H9 (cell line): Measurements from ENCODE around the gene MLC1. TPM values are rescaled to one million over a fixed set of nuclear protein-coding genes. Genes with fewer than 3 reads are reported as not detected.

Experiments
- DNase-seq: peaks from one replicate; pipeline ENCODE4 v3.0.0-alpha.2; 2017
- H2AFZ ChIP-seq: one replicate; pipeline ENCODE4 v1.6.1; 2013; ENCODE audit warnings: mild to moderate bottlenecking, low read length, control low read depth, moderate library complexity
- H2AK5ac ChIP-seq: 2 replicates; pipeline ENCODE4 v1.6.1; 2013; ENCODE audit warnings: low read length, control low read depth, mixed read lengths; ENCODE audit not compliant: insufficient read length
- H2BK120ac ChIP-seq: one replicate; pipeline ENCODE4 v1.6.1; 2013; ENCODE audit warnings: low read depth, mild to moderate bottlenecking, low read length, control low read depth, inconsistent platforms; ENCODE audit not compliant: poor library complexity, severe bottlenecking
- H2BK12ac ChIP-seq: 2 replicates; pipeline ENCODE4 v1.6.1; 2013; ENCODE audit warnings: low read length, control low read depth, mixed read lengths, low read depth; ENCODE audit not compliant: insufficient read length
- H2BK15ac ChIP-seq: 2 replicates; pipeline ENCODE4 v1.6.1; 2013; ENCODE audit warnings: low read depth, low read length, control low read depth
- H2BK20ac ChIP-seq: one replicate; pipeline ENCODE4 v1.6.1; 2013; ENCODE audit warnings: low read depth, mild to moderate bottlenecking, low read length, control low read depth, inconsistent platforms; ENCODE audit not compliant: poor library complexity, severe bottlenecking
- H2BK5ac ChIP-seq: 2 replicates; pipeline ENCODE4 v1.6.1; 2013; ENCODE audit warnings: low read length, control low read depth, mixed read lengths; ENCODE audit not compliant: insufficient read length
- H3K14ac ChIP-seq: 2 replicates; pipeline ENCODE4 v1.6.1; 2013; ENCODE audit warnings: low read length, control low read depth; ENCODE audit not compliant: insufficient read depth
- H3K18ac ChIP-seq: 2 replicates; pipeline ENCODE4 v1.6.1; 2013; ENCODE audit warnings: low read depth, mild to moderate bottlenecking, mixed read lengths, low read length, control low read depth; ENCODE audit not compliant: insufficient read length
- H3K23ac ChIP-seq: 2 replicates; pipeline ENCODE4 v1.6.1; 2013; ENCODE audit warnings: low read length, control low read depth, mixed read lengths, low read depth; ENCODE audit not compliant: insufficient read length
- H3K23me2 ChIP-seq: 2 replicates; pipeline ENCODE4 v1.6.1; 2013; ENCODE audit warnings: low read depth, mild to moderate bottlenecking, mixed read lengths, low read length, control low read depth; ENCODE audit not compliant: insufficient read length, poor library complexity, severe bottlenecking
- H3K27ac ChIP-seq: 2 replicates; pipeline ENCODE4 v1.5.1; 2013; ENCODE audit warnings: low read length, control low read depth, mixed read lengths, low read depth; ENCODE audit not compliant: insufficient read length
- H3K27me3 ChIP-seq: 2 replicates; pipeline ENCODE4 v1.6.1; 2013; ENCODE audit warnings: low read length, control low read depth, inconsistent platforms; ENCODE audit not compliant: insufficient read depth
- H3K4ac ChIP-seq: 2 replicates; pipeline ENCODE4 v1.6.1; 2013; ENCODE audit warnings: low read depth, mild to moderate bottlenecking, control low read depth, inconsistent platforms, low read length, moderate library complexity
- H3K4me1 ChIP-seq: 2 replicates; pipeline ENCODE4 v1.6.1; 2013; ENCODE audit warnings: low read length, control low read depth, inconsistent platforms; ENCODE audit not compliant: insufficient read depth
- H3K4me2 ChIP-seq: 2 replicates; pipeline ENCODE4 v1.6.1; 2013; ENCODE audit warnings: low read length, control low read depth, mixed read lengths; ENCODE audit not compliant: insufficient read length, insufficient read depth
- H3K56ac ChIP-seq: 2 replicates; pipeline ENCODE4 v1.6.1; 2013; ENCODE audit warnings: low read depth, mild to moderate bottlenecking, mixed read lengths, low read length, control low read depth; ENCODE audit not compliant: insufficient read length
- H3K79me1 ChIP-seq: 2 replicates; pipeline ENCODE4 v1.6.1; 2013; ENCODE audit warnings: low read depth, mild to moderate bottlenecking, moderate library complexity, low read length, control low read depth, inconsistent platforms; ENCODE audit not compliant: insufficient read depth, poor library complexity, severe bottlenecking
- H3K79me2 ChIP-seq: 2 replicates; pipeline ENCODE4 v1.6.1; 2013; ENCODE audit warnings: low read length, control low read depth, inconsistent platforms; ENCODE audit not compliant: insufficient read depth
- H3K9ac ChIP-seq: 2 replicates; pipeline ENCODE4 v1.6.1; 2013; ENCODE audit warnings: low read length, control low read depth, mixed read lengths; ENCODE audit not compliant: insufficient read length; ENCODE audit errors: extremely low read depth
- H3K9me3 ChIP-seq: one replicate; pipeline ENCODE4 v1.6.1; 2013; ENCODE audit warnings: low read depth, low read length, inconsistent platforms; ENCODE audit not compliant: control insufficient read depth
- H3T11ph ChIP-seq: one replicate; pipeline ENCODE4 v1.6.1; 2013; ENCODE audit warnings: mild to moderate bottlenecking, low read length, control low read depth, inconsistent platforms
- H4K20me1 ChIP-seq: one replicate; pipeline ENCODE4 v1.6.1; 2013; ENCODE audit not compliant: control insufficient read depth, insufficient read length, insufficient read depth
- H4K5ac ChIP-seq: 2 replicates; pipeline ENCODE4 v1.6.1; 2013; ENCODE audit warnings: low read depth, mild to moderate bottlenecking, mixed read lengths, low read length, control low read depth; ENCODE audit not compliant: insufficient read length
- H4K8ac ChIP-seq: replicated peaks from 2 replicates; pipeline ENCODE4 v1.6.1; 2013; ENCODE audit warnings: low read length, control low read depth, mixed read lengths, low read depth; ENCODE audit not compliant: insufficient read length
- H4K91ac ChIP-seq: 2 replicates; pipeline ENCODE4 v1.6.1; 2013; ENCODE audit warnings: low read depth, mild to moderate bottlenecking, moderate library complexity, mixed read lengths, low read length, control low read depth; ENCODE audit not compliant: insufficient read length
- H3K27ac Mint-ChIP-seq, 3 experiments: 2 replicates in 2 of 3; 3 replicates in 1 of 3; pipeline ENCODE4 v1.8.0; 2020 to 2021; ENCODE audit warnings: mixed read lengths in 3 of 3, mild to moderate bottlenecking in 1 of 3, moderate library complexity in 1 of 3
- H3K27me3 Mint-ChIP-seq: 2 replicates; pipeline ENCODE4 v1.8.0; 2021; ENCODE audit warnings: low read depth, mild to moderate bottlenecking, moderate library complexity, mixed read lengths
- H3K36me3 Mint-ChIP-seq, 3 experiments: 2 replicates in 2 of 3; 3 replicates in 1 of 3; pipeline ENCODE4 v1.8.0; 2020 to 2021; ENCODE audit warnings: low read depth in 3 of 3, mixed read lengths in 3 of 3; ENCODE audit not compliant: insufficient read depth in 1 of 3
- H3K4me1 Mint-ChIP-seq, 2 experiments: 2 replicates each; pipeline ENCODE4 v1.8.0; 2020; ENCODE audit warnings: mixed read lengths in 2 of 2
- H3K4me3 Mint-ChIP-seq, 2 experiments: 2 replicates in 1 of 2; 3 replicates in 1 of 2; pipeline ENCODE4 v1.8.0; 2020 to 2021; ENCODE audit warnings: mild to moderate bottlenecking in 2 of 2, mixed read lengths in 2 of 2, moderate library complexity in 1 of 2
- H3K9me3 Mint-ChIP-seq, 2 experiments: 2 replicates in 1 of 2; 3 replicates in 1 of 2; pipeline ENCODE4 v1.8.0; 2020; ENCODE audit warnings: mild to moderate bottlenecking in 2 of 2, mixed read lengths in 2 of 2, moderate library complexity in 1 of 2
- CTCF ChIP-seq: fragments of 200-600 bp; sonication (generic); conservative IDR thresholded peaks from 3 replicates; pipeline ENCODE4 v1.8.0; 2021; ENCODE audit warnings: antibody characterized with exemption, mild to moderate bottlenecking
- WGBS: extraction: QIAGEN DNeasy Blood & Tissue Kit; methylation state at CpG from one replicate; pipeline ENCODE4 v1.1.7; 2013; ENCODE audit warnings: missing lambda C conversion rate, low lambda C conversion rate, mixed read lengths; ENCODE audit not compliant: insufficient read length; ENCODE audit errors: extremely low coverage; 5-methylcytosine and 5-hydroxymethylcytosine counted together
- total RNA-seq: library from RNA; stranded (reverse); gene quantifications from 2 replicates; pipeline ENCODE4 v1.2.1, GENCODE V29; 2021

The MLC1 gene
- total RNA-seq, 1 experiment from 2014 or later, result not detected

GRCh38 chr22:50014655-50015401 lies 70.4 kb downstream of the MLC1 start:
- no peak overlapping the region for H2BK20ac ChIP-seq
- peak overlapping the region; percentile 45 for H3K4me2 ChIP-seq
- peaks cover 4% of the 10 kb centered on the region for H3K23me2 ChIP-seq
- H3K4ac ChIP-seq, result no peak overlapping the region
- no peak overlapping the region for H4K91ac ChIP-seq
- H3K9me3 ChIP-seq, result no peaks in the 10 kb centered on the region
- H3T11ph ChIP-seq, result no peak overlapping the region
- no peak overlapping the region for H2BK120ac ChIP-seq
- H2BK5ac ChIP-seq, result no peak overlapping the region
- H4K8ac ChIP-seq, result no peak overlapping the region
- H3K14ac ChIP-seq, result peak overlapping the region; percentile 59
- Mint-ChIP-seq H3K9me3 (no peaks in the 10 kb centered on the region), H3K4me3 (peak overlapping the region in 1 of 2 experiments; percentile 26; a peak in 1 of 5 replicates), H3K36me3 (no peaks in the 10 kb centered on the region), H3K27ac (no peak overlapping the region), H3K4me1 (peaks cover 5 to 16% of the 10 kb centered on the region in 2 experiments; a peak in 3 of 4 replicates), H3K27me3 (peaks cover 59% of the 10 kb centered on the region)
- peaks cover 12% of the 10 kb centered on the region; the same call in 1 of the 2 replicates for H3K27me3 ChIP-seq
- DNase-seq, result peak; percentile 28
- WGBS, result no CpG with 5 or more reads among the region's 91 CpGs
- no peaks in the 10 kb centered on the region for H3K4me1 ChIP-seq
- no peaks in the 10 kb centered on the region for H3K79me2 ChIP-seq
- H3K56ac ChIP-seq, result no peak overlapping the region
- H2BK15ac ChIP-seq, result no peak overlapping the region
- no peak overlapping the region for H4K5ac ChIP-seq
- H2AFZ ChIP-seq, result no peak overlapping the region
- TF ChIP-seq CTCF, result no peak
- H4K20me1 ChIP-seq, result no peaks in the 10 kb centered on the region
- H3K27ac ChIP-seq, result no peak overlapping the region
- H2BK12ac ChIP-seq, result no peak overlapping the region
- H3K9ac ChIP-seq, result no peak overlapping the region
- no peak overlapping the region for H3K23ac ChIP-seq
- H3K18ac ChIP-seq, result no peak overlapping the region
- H2AK5ac ChIP-seq, result no peak overlapping the region
- H3K79me1 ChIP-seq, result no peaks in the 10 kb centered on the region
